RKO (cell line): ENCODE data around the gene EDA.
"Not testable (repeated sequence)": the region's sequence is repeated elsewhere in the genome, so short reads cannot be mapped to it uniquely, and the experiment has no call there.

Experiments used
- DNase-seq: peaks from one replicate; pipeline ENCODE4 v3.0.0-alpha.2; 2016; ENCODE audit warnings: low spot score

Gene EDA

GRCh38 chrX:69746051-69746450, 130.1 kb downstream of the EDA start:
- DNase-seq = no peak

GRCh38 chrX:69748055-69748454, 132.1 kb downstream of the EDA start:
- DNase-seq = no peak

GRCh38 chrX:69759921-69760625, 144.2 kb downstream of the EDA start:
- no peak for DNase-seq

GRCh38 chrX:69761633-69762032, 145.7 kb downstream of the EDA start:
- DNase-seq = no peak

DNA sequence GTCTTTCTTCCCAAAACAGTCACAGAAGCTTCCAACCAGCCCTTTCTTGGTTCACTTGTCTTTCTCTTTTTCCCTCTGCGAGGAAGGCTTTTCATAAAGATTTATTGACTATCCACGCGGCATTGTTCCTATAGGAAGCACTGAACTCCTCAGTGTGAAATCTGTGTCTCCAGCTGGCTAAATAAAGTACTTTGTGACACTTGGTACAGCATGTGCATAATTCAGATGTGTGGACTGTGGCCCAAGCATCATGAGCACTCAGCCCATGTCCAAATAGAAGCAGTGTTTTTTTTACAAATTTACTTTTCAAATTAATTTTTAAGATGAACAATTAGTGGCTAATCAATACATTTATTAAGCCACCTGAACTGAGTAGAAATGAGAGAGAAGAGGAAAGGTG, 146.4 kb downstream of the EDA start:
- DNase-seq = no peak

GRCh38 chrX:69793260-69793935, 177.5 kb downstream of the EDA start:
- no peak for DNase-seq

- DNase-seq = no peak
Measured at GRCh38 chrX:69795702-69796101, 179.8 kb downstream of the EDA start.

DNA sequence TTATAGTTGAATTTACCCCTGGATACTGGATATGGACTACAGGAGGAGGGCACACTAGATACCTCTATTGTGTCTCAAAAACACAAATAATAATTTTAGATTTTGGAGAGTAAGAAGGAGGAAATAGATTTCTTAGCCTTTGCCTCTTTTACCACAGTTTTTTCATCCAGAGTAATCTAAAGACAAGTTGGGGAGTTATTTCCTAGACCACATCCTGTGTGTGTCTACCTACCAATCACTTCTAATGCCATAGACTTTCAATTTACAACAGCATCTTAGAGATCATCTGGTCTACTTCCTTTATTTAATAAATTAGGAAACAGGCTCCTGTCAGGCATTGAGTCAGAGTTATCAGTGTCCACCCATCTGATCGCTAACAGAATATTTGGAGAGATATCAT, 191.5 kb downstream of the EDA start:
- no peak for DNase-seq

DNA sequence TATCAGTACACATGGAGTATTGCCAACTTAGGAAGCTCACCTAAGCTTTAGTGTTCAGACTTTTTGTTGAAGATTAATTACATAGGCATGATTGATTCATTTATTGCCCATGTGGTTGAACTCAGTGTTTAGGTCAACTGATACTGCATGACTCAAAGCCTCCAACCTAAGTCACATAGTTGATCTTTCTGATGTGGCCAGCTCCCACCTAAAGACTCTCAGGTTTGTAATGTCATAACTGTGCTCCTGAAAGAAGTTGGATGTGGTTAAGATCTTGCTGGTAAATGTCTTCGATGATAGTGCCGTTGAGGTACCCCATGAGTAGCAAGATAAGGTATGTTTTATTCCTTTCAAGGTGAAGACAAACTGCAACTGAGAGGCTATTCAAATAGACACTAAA, 192.5 kb downstream of the EDA start:
- no peak for DNase-seq

DNA sequence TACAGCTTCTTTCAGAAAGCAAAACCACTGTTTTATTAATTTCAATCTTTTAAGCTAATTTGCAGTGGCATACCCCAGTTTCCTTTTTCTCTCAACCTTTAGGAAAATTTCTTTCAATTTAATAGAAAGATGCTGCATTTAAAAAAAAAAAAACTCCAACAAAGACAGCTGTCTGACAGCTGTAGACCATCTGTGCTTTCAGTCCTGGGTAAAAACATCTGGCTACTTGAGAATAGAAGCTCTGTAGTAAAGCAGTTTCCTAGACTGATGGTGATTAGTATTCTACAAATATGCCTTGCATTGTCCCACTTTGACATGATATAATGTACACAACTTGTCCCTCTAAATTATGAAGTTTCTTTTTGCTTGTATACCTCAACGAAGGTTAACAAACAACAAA, 197.8 kb downstream of the EDA start:
- no peak for DNase-seq

GRCh38 chrX:69815063-69815462, 199.2 kb downstream of the EDA start:
- DNase-seq = no peak

DNA sequence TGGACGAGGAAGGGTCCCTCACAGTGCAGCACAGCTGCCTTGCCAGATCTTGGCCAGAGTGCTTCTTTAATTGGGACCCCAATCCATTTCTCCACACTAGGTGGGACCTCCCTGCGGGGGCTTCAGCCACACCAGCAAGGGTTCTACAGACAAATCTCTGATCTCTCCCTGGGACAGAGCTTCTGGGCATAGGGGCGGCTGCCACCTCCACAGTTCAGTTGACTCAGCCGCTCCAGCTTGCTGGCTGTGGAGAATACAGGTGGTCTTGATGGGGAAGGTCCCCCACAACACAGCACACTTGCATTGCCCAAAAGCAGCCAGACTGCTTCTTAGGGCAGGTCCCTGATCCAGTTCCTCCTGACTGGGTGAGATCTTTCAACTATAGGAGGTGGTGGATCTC, 199.6 kb downstream of the EDA start:
- no peak for DNase-seq

DNA sequence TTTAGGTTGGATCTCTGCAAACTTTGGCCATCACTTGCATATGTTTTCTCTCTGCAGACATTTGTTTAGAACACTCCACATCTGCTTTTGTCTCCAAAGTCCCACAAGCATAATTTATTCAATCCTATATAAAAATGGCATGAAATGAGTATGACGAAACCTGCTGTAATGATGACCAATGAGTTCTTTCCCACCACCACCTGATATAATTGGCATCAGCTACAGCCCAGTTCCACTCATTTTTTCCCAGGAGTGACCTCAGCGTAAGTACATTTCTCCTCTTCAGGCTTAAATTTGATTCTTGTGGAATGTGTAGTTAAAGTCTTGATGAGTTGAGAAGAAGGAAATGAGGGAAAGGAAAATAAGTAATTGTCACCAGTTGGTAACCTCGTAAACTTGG, 228.7 kb downstream of the EDA start:
- no peak for DNase-seq

- DNase-seq = not testable (repeated sequence)
Measured at GRCh38 chrX:69859999-69860398, 244.1 kb downstream of the EDA start.

DNA sequence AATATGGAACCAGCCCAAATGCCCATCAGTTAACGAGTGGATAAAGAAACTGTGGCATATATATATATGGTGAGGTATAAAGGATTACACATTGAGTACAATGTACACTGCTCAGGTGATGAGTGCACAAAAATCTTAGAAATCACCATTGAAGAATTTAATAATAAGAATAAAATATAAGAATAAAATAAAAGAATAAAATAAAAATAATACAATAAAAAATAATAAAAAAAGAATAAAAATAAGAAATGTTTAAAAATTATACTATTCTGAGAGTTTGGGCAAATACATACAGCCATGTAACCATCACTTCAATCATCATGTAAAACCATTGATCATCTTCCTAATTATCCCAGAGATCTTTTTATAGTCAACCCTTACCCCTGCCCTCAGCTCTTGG, 260.3 kb downstream of the EDA start:
- no peak for DNase-seq

DNA sequence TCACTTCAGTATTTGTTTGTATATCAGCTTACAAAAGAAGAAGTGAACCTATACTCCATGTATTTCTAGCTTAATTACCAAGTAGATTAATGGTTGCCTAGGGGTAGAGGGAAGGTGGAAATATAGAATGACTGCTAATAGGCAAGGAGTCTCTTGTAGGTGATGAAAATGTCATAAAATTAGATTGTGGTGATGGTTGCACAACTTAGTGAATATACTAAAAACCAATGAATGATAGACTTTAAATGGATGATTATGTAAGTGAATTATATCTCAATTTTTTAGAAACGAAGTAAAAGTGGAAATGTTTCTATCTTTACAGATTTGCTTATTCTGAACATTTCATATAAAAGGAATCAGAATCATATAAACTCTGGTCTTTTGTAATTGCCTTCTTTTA, 268.3 kb downstream of the EDA start:
- DNase-seq = no peak

DNA sequence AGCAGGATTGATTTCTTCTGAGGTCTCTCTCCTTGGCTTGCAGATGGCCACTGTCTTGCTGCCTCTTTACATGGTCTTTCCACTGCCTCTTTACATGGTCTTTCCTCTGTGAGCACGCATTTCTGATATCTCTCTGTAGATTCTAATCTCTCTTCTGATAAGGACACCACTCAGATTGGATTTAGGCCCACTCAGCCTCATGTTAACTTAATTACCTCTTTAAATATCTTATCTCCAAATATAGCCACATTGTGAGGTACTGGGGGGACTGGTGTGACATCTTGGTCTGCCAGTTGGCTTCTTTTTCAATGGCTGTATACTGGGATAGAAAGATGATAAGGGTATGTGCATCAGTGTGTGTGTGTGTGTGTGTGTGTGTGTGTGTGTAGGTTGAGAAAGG, 280.1 kb downstream of the EDA start:
- no peak for DNase-seq

DNA sequence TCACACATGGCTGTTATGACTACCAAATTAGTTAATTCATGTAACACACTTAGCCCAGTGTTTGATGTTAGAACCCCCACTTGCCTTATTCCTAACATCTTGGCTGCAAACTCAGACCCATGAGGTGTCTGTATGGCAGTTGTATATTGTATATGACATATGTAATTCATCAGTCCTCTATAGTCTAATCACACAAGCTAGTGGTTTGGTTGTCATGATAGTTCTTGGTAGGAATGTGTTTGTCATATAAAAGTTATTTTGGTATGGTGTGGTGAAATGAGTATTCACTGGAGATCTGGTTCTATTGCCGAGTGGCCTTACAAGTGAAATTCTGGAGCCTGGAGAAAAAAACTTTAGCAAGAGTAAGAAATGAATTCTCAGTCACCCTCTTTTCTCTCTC, 284.6 kb downstream of the EDA start:
- DNase-seq = no peak

GRCh38 chrX:69906447-69906846, 290.5 kb downstream of the EDA start:
- no peak for DNase-seq

GRCh38 chrX:69914781-69915180, 298.9 kb downstream of the EDA start:
- DNase-seq = no peak

DNA sequence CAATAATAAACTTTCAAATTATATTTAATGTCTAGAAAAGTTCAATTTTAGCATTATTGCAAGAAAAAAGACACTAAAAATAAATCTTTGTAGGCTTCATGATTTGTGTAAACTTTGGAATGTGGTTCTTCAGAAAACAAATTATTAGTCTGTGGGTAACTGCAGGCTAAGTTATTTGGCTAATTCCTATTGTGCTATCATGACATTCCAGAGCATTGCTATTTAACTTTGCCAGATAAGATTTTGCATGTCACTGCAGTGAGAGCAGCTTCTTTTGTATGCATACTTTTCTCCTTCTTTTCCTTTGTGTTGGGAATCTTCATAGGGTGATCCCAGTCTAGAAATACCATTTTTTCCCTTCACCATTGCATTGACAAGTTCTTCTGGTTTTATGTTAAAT, 303.8 kb downstream of the EDA start:
- no peak for DNase-seq

- no peak for DNase-seq
Measured at GRCh38 chrX:69932323-69932722, 316.4 kb downstream of the EDA start.

DNA sequence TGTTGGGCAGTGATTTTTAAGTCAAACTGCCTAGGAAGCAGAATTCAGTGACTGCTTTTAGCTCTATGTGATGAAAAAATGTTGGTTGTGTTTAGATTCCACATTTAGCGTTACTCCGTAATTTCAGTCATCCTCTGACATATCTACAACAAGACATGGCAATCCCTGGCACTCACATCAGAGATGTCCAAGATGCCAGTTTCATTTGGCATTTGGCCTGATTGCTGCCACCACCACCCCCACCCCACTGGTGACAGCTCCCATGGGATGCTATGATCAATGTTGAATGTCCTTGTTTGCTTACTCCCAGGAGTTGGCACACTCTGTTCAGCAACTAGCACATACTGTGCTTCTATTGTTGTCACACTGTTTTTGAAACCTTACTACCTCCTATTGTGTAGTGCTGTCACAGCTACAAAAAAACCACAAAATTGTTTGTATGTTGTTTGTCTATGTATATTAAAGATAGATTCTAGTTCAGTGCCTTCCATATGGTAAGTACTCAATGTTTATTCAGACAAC, 332.4 kb downstream of the EDA start:
- no peak for DNase-seq

DNA sequence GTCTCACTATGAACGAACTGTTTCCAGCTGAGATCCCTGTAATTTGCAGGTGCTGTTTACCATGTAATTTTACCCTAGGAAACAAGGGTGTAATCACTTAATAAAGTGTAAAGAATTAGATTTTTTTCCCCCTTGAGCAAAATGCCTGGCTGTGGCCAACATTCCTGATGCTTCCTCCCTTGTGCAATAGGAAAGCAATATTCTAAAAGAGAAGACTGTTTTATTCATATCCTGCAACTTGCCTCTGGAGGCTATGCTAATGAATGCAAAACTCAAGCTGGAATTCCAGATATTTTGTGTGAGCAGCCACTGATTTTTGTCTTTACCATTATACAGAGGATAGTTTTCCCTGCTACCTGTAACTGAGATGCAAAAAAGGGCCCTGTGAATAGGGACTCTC, 335.8 kb downstream of the EDA start:
- no peak for DNase-seq
